M059J (cell line): Measurements from ENCODE around the gene TRPM8. TPM values are rescaled to one million over a fixed set of nuclear protein-coding genes. Genes with fewer than 3 reads are reported as not detected.
"Not testable (repeated sequence)": the region's sequence is repeated elsewhere in the genome, so short reads cannot be mapped to it uniquely, and the experiment has no call there.

Experiments used
- DNase-seq: peaks from one replicate; pipeline ENCODE4 v3.0.0-alpha.2; 2012; ENCODE audit warnings: low read depth
- total RNA-seq: library from RNA; depleted of rRNA; stranded (reverse); fragments of >200 nt; shearing (Covaris generic); gene quantifications from 2 replicates; pipeline ENCODE4 v1.2.3, GENCODE V29; 2014

TRPM8 gene
- total RNA-seq, 1 experiment from 2014 or later: 4.2 TPM

- peak; percentile 47 for DNase-seq
These were observed 18.9 kb downstream of the TRPM8 start for GRCh38 chr2:233936089-233936488.

GRCh38 chr2:233938676-233939370 is 21.6 kb downstream of the TRPM8 start:
- DNase-seq: no peak

- DNase-seq: no peak
These were observed 23.5 kb downstream of the TRPM8 start for GRCh38 chr2:233940376-233941276.

- no peak for DNase-seq
These were observed 25.6 kb downstream of the TRPM8 start for GRCh38 chr2:233942731-233943130.

GRCh38 chr2:233944269-233944668 is 27.1 kb downstream of the TRPM8 start:
- DNase-seq: no peak

GRCh38 chr2:233944722-233945121 is 27.5 kb downstream of the TRPM8 start:
- DNase-seq: no peak

GRCh38 chr2:233945146-233945545 is 28.0 kb downstream of the TRPM8 start:
- no peak for DNase-seq

GRCh38 chr2:233950078-233950825 is 33.1 kb downstream of the TRPM8 start:
- DNase-seq: no peak

GRCh38 chr2:233952335-233952734 is 35.2 kb downstream of the TRPM8 start:
- no peak for DNase-seq

- no peak for DNase-seq
These were observed 36.1 kb downstream of the TRPM8 start for GRCh38 chr2:233953087-233953801.

- no peak for DNase-seq
These were observed 43.0 kb downstream of the TRPM8 start for GRCh38 chr2:233960203-233960602.

- DNase-seq: no peak
These were observed 44.7 kb downstream of the TRPM8 start for GRCh38 chr2:233961905-233962304.

GRCh38 chr2:233964581-233964980 is 47.4 kb downstream of the TRPM8 start:
- DNase-seq: peak; percentile 93

GRCh38 chr2:233965032-233965603 is 47.9 kb downstream of the TRPM8 start:
- peak; percentile 69 for DNase-seq

- DNase-seq: not testable (repeated sequence)
These were observed 48.5 kb downstream of the TRPM8 start for GRCh38 chr2:233965646-233966045.

- no peak for DNase-seq
These were observed 49.2 kb downstream of the TRPM8 start for GRCh38 chr2:233966388-233966787.

GRCh38 chr2:233967164-233967563 is 50.0 kb downstream of the TRPM8 start:
- DNase-seq: no peak

GRCh38 chr2:233968556-233968955 is 51.4 kb downstream of the TRPM8 start:
- DNase-seq: no peak

GRCh38 chr2:233972460-233972859 is 55.3 kb downstream of the TRPM8 start:
- DNase-seq: not testable (repeated sequence)

GRCh38 chr2:233972941-233973575 is 55.9 kb downstream of the TRPM8 start:
- peak; percentile 58 for DNase-seq

- no peak for DNase-seq
These were observed 56.6 kb downstream of the TRPM8 start for GRCh38 chr2:233973786-233974185.
